WTC11 (cell line): ENCODE results near the gene ECSCR.

Experiments used
- ATF6 ChIP-seq: sonication (generic); formaldehyde crosslinking; IDR thresholded peaks from 2 replicates; pipeline ENCODE4 v1.8.1; 2023; ENCODE audit warnings: mild to moderate bottlenecking, missing genetic modification reagents
- CTCF ChIP-seq: fragments of 200-600 bp; IDR thresholded peaks from 2 replicates; pipeline ENCODE4 v1.8.0; 2022; ENCODE audit warnings: antibody characterized with exemption
- NFE2L1 ChIP-seq: sonication (generic); formaldehyde crosslinking; IDR thresholded peaks from 2 replicates; pipeline ENCODE4 v1.8.1; 2023; ENCODE audit warnings: missing genetic modification reagents
- NFYB ChIP-seq: sonication (generic); formaldehyde crosslinking; conservative IDR thresholded peaks from 2 replicates; pipeline ENCODE4 v1.8.0; 2022; ENCODE audit warnings: low read depth, missing genetic modification reagents
- RORB ChIP-seq: fragments of 250-450 bp; sonication (Bioruptor Pico); IDR thresholded peaks from 2 replicates; pipeline ENCODE4 v1.9.0; 2021; ENCODE audit warnings: mild to moderate bottlenecking
- TF ChIP-seq, protein P1 (sequence below): sonication (generic); formaldehyde crosslinking; IDR thresholded peaks from 2 replicates; pipeline ENCODE4 v1.8.1; 2022; ENCODE audit warnings: low read depth, missing genetic modification reagents, borderline replicate concordance
- TF ChIP-seq, protein P2 (sequence below): sonication (generic); formaldehyde crosslinking; IDR thresholded peaks from 2 replicates; pipeline ENCODE4 v1.8.0; 2022; ENCODE audit warnings: mild to moderate bottlenecking, missing genetic modification reagents

DNA sequence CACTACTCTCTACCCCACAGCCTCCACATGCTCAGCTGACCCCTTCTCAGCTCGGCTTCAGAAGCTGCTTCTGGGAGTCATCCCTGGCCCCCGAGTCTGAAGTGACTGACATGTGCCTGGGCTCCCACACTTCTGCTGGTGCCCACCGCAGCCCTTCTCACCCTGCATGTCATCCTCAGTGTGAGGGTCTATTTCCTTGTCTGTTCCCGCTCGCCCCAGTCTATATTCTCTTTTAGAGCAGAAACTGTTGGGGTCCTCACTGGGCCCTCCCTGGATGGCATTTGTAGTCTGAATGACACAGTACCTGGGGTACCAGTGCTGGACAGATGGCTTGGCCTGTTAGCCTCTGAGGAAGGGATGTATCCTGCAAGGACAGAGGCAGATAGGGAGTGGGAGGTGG, 5.3 kb downstream of the ECSCR start:
- no peak for TF ChIP-seq CTCF
- TF ChIP-seq, protein P1, sequence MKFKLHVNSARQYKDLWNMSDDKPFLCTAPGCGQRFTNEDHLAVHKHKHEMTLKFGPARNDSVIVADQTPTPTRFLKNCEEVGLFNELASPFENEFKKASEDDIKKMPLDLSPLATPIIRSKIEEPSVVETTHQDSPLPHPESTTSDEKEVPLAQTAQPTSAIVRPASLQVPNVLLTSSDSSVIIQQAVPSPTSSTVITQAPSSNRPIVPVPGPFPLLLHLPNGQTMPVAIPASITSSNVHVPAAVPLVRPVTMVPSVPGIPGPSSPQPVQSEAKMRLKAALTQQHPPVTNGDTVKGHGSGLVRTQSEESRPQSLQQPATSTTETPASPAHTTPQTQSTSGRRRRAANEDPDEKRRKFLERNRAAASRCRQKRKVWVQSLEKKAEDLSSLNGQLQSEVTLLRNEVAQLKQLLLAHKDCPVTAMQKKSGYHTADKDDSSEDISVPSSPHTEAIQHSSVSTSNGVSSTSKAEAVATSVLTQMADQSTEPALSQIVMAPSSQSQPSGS (CRISPR knock-in tag): no peak
- TF ChIP-seq NFE2L1 (CRISPR knock-in tag): no peak
- TF ChIP-seq, protein P2, sequence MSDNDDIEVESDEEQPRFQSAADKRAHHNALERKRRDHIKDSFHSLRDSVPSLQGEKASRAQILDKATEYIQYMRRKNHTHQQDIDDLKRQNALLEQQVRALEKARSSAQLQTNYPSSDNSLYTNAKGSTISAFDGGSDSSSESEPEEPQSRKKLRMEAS: no peak
- TF ChIP-seq ATF6 (CRISPR knock-in tag): no peak
- no peak for TF ChIP-seq RORB (CRISPR knock-in tag)
- TF ChIP-seq NFYB (CRISPR knock-in tag): no peak
